Colonic mucosa (tissue), 4 donors: ENCODE data around the gene ATP5MG. TPM values are rescaled to one million over a fixed set of nuclear protein-coding genes. Genes with fewer than 3 reads are reported as not detected.

Experiments
- DNase-seq: peaks from one replicate; pipeline ENCODE4 v3.0.0-alpha.2; 2020
- H3K27ac ChIP-seq: fragments of 200-600 bp; one replicate; pipeline ENCODE4 v1.8.0; 2021
- H3K27me3 ChIP-seq: fragments of 200-600 bp; one replicate; pipeline ENCODE4 v1.8.0; 2021
- H3K36me3 ChIP-seq: fragments of 200-600 bp; one replicate; pipeline ENCODE4 v1.8.0; 2021
- H3K4me1 ChIP-seq: fragments of 200-600 bp; one replicate; pipeline ENCODE4 v1.8.0; 2021; ENCODE audit warnings: mild to moderate bottlenecking
- H3K4me3 ChIP-seq: fragments of 200-600 bp; one replicate; pipeline ENCODE4 v1.8.0; 2021
- H3K9ac ChIP-seq, 2 donors: one replicate each; pipeline ENCODE4 v1.7.0; 2013; ENCODE audit warnings: control low read depth in 2 of 2, low read depth in 2 of 2, low read length in 2 of 2
- H3K9me3 ChIP-seq: fragments of 200-600 bp; one replicate; pipeline ENCODE4 v1.8.0; 2021
- intact Hi-C: fragments of 100-400 bp; cut with DNase I; formaldehyde crosslinking; loops from one replicate; pipeline ENCODE4 v1.14.1; 2022
- total RNA-seq, 2 donors: library from RNA; stranded (reverse); fragmentation: NEBNext Ultra II Directional in 1 of 2; extraction: Animal tissue kit (Norgen Biotek cat#: 25700) in 1 of 2; gene quantifications; one replicate each; pipeline ENCODE4 v1.2.1, GENCODE V29; 2021
- TF ChIP-seq, protein P1 (sequence below): fragments of 200-600 bp; IDR thresholded peaks from one replicate; pipeline ENCODE4 v1.8.0; 2022; ENCODE audit warnings: antibody characterized with exemption, mild to moderate bottlenecking
- donor health status: healthy.
- donor health status: DM: no; HTN: no; CAD: no.
- donor health status: DM: no; HTN: no; CAD: no.

Gene ATP5MG
- total RNA-seq, 2 donors from 2014 or later, result 282 to 380 TPM

DNA sequence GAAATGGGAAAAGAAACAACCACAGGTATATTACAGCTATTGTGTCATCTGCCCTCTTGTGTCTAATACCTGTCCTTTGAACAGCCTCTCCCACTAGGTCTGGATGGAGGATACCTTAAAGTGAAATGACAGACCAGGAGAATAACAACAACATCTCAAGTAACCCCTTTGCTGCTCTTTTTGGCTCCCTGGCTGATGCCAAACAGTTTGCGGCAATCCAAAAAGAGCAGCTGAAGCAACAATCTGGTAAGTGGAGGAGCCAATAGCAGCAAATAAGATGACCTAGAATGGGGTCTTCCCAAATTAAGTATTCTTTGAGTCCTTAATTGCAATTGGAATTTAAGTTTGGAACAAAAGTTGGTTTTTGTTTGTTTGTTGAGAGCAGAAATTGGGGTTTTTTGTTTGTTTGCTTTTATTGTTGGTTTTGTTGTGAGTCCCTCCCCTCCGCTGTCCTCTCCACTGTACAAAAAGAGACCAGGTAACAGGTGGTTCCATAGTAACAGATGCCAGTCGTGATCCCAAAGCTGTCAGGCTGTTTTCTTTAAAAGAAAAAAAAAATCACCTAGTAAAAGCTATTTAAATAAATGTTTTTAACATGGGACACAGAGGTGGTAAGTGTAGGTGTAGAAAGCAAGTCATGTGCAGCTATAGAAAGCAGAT, 36.3 kb upstream of the ATP5MG start:
- no peak for DNase-seq
- peaks cover 11% of the 10 kb centered on the region for H3K4me1 ChIP-seq
- intact Hi-C loops, result no loop called here
- no peak overlapping the region for H3K27ac ChIP-seq
- TF ChIP-seq, protein P1, sequence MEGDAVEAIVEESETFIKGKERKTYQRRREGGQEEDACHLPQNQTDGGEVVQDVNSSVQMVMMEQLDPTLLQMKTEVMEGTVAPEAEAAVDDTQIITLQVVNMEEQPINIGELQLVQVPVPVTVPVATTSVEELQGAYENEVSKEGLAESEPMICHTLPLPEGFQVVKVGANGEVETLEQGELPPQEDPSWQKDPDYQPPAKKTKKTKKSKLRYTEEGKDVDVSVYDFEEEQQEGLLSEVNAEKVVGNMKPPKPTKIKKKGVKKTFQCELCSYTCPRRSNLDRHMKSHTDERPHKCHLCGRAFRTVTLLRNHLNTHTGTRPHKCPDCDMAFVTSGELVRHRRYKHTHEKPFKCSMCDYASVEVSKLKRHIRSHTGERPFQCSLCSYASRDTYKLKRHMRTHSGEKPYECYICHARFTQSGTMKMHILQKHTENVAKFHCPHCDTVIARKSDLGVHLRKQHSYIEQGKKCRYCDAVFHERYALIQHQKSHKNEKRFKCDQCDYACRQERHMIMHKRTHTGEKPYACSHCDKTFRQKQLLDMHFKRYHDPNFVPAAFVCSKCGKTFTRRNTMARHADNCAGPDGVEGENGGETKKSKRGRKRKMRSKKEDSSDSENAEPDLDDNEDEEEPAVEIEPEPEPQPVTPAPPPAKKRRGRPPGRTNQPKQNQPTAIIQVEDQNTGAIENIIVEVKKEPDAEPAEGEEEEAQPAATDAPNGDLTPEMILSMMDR, result no peak
- no peaks in the 10 kb centered on the region for H3K9me3 ChIP-seq
- H3K4me3 ChIP-seq, result no peak overlapping the region
- H3K9ac ChIP-seq, result no peak overlapping the region
- H3K27me3 ChIP-seq, result no peaks in the 10 kb centered on the region
- H3K36me3 ChIP-seq, result no peaks in the 10 kb centered on the region

GRCh38 chr11:118366287-118366686, 35.1 kb upstream of the ATP5MG start:
- Histone ChIP-seq H3K27me3 (no peaks in the 10 kb centered on the region), H3K4me3 (no peak overlapping the region), H3K9me3 (no peaks in the 10 kb centered on the region), H3K27ac (no peak overlapping the region), H3K9ac (no peak overlapping the region), H3K36me3 (peaks cover 8% of the 10 kb centered on the region), H3K4me1 (peaks cover 5% of the 10 kb centered on the region)
- DNase-seq, result no peak
- intact Hi-C loops, result no loop called here
- TF ChIP-seq, protein P1, result no peak

DNA sequence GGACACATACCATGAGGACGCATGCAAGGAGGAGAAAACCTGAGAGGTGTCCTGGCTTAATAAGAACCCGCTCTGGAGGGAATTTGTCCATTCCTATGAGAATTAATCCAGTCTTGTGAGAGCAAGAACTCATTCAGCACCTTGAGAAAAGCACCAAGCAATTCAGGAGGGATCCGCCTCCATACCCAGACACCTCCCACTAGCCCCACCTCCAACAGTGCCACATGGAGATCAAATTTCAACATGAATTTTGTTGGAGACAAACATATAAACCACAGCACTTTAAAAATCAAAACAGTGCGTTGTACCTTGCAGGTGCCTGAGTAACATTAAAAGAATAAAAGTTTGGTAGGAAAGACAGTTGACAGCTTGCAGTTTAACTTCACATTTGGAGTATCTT, 30.6 kb upstream of the ATP5MG start:
- no peak overlapping the region for H3K9ac ChIP-seq
- TF ChIP-seq, protein P1, result no peak
- H3K27me3 ChIP-seq, result no peaks in the 10 kb centered on the region
- no peak overlapping the region for H3K4me3 ChIP-seq
- no peak overlapping the region for H3K27ac ChIP-seq
- no peaks in the 10 kb centered on the region for H3K4me1 ChIP-seq
- H3K9me3 ChIP-seq, result no peaks in the 10 kb centered on the region
- peaks cover 23% of the 10 kb centered on the region for H3K36me3 ChIP-seq
- DNase-seq, result no peak
- intact Hi-C loops, result no loop called here

- no peaks in the 10 kb centered on the region for H3K9me3 ChIP-seq
- TF ChIP-seq, protein P1, result no peak
- no peak for DNase-seq
- H3K9ac ChIP-seq, result no peak overlapping the region
- H3K27ac ChIP-seq, result no peak overlapping the region
- H3K4me1 ChIP-seq, result no peaks in the 10 kb centered on the region
- intact Hi-C loops, result no loop called here
- no peaks in the 10 kb centered on the region for H3K27me3 ChIP-seq
- no peak overlapping the region for H3K4me3 ChIP-seq
- H3K36me3 ChIP-seq, result peaks cover 23% of the 10 kb centered on the region
These were observed 28.1 kb upstream of the ATP5MG start for GRCh38 chr11:118373263-118373662.

- TF ChIP-seq, protein P1, result no peak
- intact Hi-C loops, result no loop called here
- Histone ChIP-seq H3K4me1 (no peaks in the 10 kb centered on the region), H3K9me3 (no peaks in the 10 kb centered on the region), H3K27ac (no peak overlapping the region), H3K36me3 (peaks cover 23% of the 10 kb centered on the region), H3K27me3 (no peaks in the 10 kb centered on the region), H3K9ac (no peak overlapping the region), H3K4me3 (no peak overlapping the region)
- DNase-seq, result no peak
These were observed 27.5 kb upstream of the ATP5MG start for GRCh38 chr11:118373871-118374270.
